Measurements from ENCODE around the gene CLPTM1.

- TF ChIP-seq, protein P1, sequence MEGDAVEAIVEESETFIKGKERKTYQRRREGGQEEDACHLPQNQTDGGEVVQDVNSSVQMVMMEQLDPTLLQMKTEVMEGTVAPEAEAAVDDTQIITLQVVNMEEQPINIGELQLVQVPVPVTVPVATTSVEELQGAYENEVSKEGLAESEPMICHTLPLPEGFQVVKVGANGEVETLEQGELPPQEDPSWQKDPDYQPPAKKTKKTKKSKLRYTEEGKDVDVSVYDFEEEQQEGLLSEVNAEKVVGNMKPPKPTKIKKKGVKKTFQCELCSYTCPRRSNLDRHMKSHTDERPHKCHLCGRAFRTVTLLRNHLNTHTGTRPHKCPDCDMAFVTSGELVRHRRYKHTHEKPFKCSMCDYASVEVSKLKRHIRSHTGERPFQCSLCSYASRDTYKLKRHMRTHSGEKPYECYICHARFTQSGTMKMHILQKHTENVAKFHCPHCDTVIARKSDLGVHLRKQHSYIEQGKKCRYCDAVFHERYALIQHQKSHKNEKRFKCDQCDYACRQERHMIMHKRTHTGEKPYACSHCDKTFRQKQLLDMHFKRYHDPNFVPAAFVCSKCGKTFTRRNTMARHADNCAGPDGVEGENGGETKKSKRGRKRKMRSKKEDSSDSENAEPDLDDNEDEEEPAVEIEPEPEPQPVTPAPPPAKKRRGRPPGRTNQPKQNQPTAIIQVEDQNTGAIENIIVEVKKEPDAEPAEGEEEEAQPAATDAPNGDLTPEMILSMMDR (IDR thresholded peaks at IDR 0.05), result no peak
- TF ChIP-seq POLR2AphosphoS5 (IDR thresholded peaks at IDR 0.05), result peak in 2 of 3 donors; percentile 13 to 48
- no peak for TF ChIP-seq EP300 (IDR thresholded peaks at IDR 0.05)
Observed at GRCh38 chr19:44925114-44925891, 29.9 kb upstream of the CLPTM1 start.

Measured in suprapubic skin (tissue), 4 donors.